ENCODE results near the gene GSTA4.
A peak's percentile ranks its signal among the peaks of the same experiment; 100 is the strongest.
"Not testable (repeated sequence)": the region's sequence is repeated elsewhere in the genome, so short reads cannot be mapped to it uniquely, and the experiment has no call there.

- TF ChIP-seq CTCF (IDR thresholded peaks at IDR 0.05; ENCODE audit: low read depth, low read length, missing input control) (peak; percentile 79), ZBTB33 (IDR thresholded peaks at IDR 0.05) (peak; percentile 64), RXRA (IDR thresholded peaks at IDR 0.05) (peak; percentile 57 to 59), ATF3 (IDR thresholded peaks at IDR 0.05) (peak; percentile 97), REST (IDR thresholded peaks at IDR 0.05) (peak; percentile 71), SP1 (IDR thresholded peaks at IDR 0.05) (peak; percentile 42)
- not testable (repeated sequence) for TF ChIP-seq GABPA (IDR thresholded peaks at IDR 0.05 in 1 of 2, conservative IDR thresholded peaks at IDR 0.05 in 1 of 2); YY1 (IDR thresholded peaks at IDR 0.05)
Measured at GRCh38 chr6:52995089-52995912, at the start of gene GSTA4.
